ENCODE measurements around the gene NPB.

DNA sequence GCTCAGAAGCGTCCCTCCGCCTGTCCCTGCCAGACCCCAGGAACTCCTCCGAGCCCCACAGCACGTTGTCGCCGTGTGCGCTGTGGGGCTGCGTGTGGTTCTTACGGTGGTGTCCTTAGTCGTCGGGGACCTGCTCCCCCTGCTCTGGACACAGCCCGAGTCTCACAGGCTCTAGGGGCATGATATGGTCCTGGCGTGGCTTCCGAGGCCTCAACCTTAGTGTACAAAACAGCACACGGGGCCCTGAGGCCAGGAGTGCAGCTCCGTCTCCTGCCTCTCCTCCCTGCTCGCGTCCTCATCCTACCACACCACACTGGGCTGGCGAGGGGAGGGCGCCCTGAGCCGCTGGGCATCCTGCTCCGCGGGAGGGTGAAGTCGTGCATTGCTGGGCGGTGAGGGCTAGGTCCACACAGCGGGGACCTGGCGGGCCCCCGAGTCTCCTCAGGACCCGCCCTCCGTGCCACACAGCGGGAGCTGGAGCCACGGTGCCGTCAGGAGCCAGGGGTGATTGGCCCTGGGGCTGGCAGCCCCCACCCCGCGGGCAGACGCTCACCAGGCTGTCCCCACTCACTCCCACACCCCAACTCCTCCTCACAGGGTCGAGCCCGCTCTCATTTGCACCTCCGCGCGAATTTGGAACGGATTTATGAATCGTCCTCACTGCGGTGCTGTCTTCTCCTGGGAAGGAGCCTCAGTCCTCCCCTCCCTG, 26.7 kb downstream of the NPB start:
- TF ChIP-seq, protein P1, sequence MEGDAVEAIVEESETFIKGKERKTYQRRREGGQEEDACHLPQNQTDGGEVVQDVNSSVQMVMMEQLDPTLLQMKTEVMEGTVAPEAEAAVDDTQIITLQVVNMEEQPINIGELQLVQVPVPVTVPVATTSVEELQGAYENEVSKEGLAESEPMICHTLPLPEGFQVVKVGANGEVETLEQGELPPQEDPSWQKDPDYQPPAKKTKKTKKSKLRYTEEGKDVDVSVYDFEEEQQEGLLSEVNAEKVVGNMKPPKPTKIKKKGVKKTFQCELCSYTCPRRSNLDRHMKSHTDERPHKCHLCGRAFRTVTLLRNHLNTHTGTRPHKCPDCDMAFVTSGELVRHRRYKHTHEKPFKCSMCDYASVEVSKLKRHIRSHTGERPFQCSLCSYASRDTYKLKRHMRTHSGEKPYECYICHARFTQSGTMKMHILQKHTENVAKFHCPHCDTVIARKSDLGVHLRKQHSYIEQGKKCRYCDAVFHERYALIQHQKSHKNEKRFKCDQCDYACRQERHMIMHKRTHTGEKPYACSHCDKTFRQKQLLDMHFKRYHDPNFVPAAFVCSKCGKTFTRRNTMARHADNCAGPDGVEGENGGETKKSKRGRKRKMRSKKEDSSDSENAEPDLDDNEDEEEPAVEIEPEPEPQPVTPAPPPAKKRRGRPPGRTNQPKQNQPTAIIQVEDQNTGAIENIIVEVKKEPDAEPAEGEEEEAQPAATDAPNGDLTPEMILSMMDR (IDR thresholded peaks at IDR 0.05; ENCODE audit: poor library complexity, severe bottlenecking): no peak
- TF ChIP-seq EP300 (conservative IDR thresholded peaks at IDR 0.05; ENCODE audit: poor library complexity, severe bottlenecking): no peak
- no peak for TF ChIP-seq RAD21 (conservative IDR thresholded peaks at IDR 0.05)
- no peak for TF ChIP-seq TAF1 (IDR thresholded peaks at IDR 0.05; ENCODE audit: low read depth)
- no peak for TF ChIP-seq POLR2AphosphoS5 (IDR thresholded peaks at IDR 0.05)
- TF ChIP-seq EZH2 (IDR thresholded peaks at IDR 0.05; ENCODE audit: borderline replicate concordance, insufficient read depth, low read length, poor library complexity, severe bottlenecking): no peak
